ENCODE data around the gene TUBB4B. TPM values are rescaled to one million over a fixed set of nuclear protein-coding genes. Genes with fewer than 3 reads are reported as not detected.

The TUBB4B gene
- polyA plus RNA-seq, 1 of the 3 experiments (the other 2 are of a cell fraction) = 508 TPM

GRCh38 chr9:137218754-137219271 is 22.3 kb upstream of the TUBB4B start:
- Histone ChIP-seq H3K27ac (ENCODE audit: low read depth in 2 of 2, low read length in 1 of 2) (no peak overlapping the region; a peak in 1 of 4 replicates), H3K9ac (no peak overlapping the region), H3K79me2 (ENCODE audit: insufficient read depth) (no peaks in the 10 kb centered on the region), H3K4me2 (0 out of 2 replicates have a peak overlapping the region, but pooled peaks have one; percentile 24), H3K27me3 (ENCODE audit: insufficient read depth) (no peaks in the 10 kb centered on the region), H4K20me1 (ENCODE audit: insufficient read depth) (no peaks in the 10 kb centered on the region), H3K9me2 (no peaks in the 10 kb centered on the region), H3F3A (replicated peaks; ENCODE audit: insufficient read depth) (no peaks in the 10 kb centered on the region), H3K36me3 (replicated peaks in 1 of 2; ENCODE audit: control insufficient read depth in 1 of 2, insufficient read depth in 2 of 2, low read length in 1 of 2) (peaks cover 0 to 11% of the 10 kb centered on the region in 2 experiments), H2AFZ (ENCODE audit: low read depth) (no peak overlapping the region), H3K9me3 (no peaks in the 10 kb centered on the region), H3K4me1 (ENCODE audit: control insufficient read depth in 1 of 2, insufficient read depth in 2 of 2, low read depth in 1 of 2, low read length in 1 of 2) (peaks cover 5 to 6% of the 10 kb centered on the region in 2 experiments; a peak in 1 of 4 replicates), H3K4me3 (ENCODE audit: low read depth in 2 of 2, low read length in 1 of 2) (no peak overlapping the region)
- POLR2A ChIA-PET = interaction anchor here (0.8 to 1.9 kb wide), 2 partner anchors 9 to 11 kb away, joined by 3 to 4 read pairs; no protein-coding TSS in a partner anchor
- WGBS (ENCODE audit: low lambda C conversion rate) = 60% methylated on average over 3 of the region's 12 CpGs
- CTCF ChIA-PET = interaction anchor here (0.9 to 1.1 kb wide), 4 partner anchors 9 to 491 kb away, joined by 3 to 6 read pairs (median 4); partner anchors contain the start of gene RNF224
- no peak for DNase-seq
- TF ChIP-seq TEAD4 (IDR thresholded peaks at IDR 0.05; ENCODE audit: borderline replicate concordance, insufficient read depth) (no peak), POLR2AphosphoS5 (IDR thresholded peaks at IDR 0.05; ENCODE audit: low read depth, low read length) (peak; percentile 32; the same call in 1 of the 2 replicates), IRF3 (IDR thresholded peaks at IDR 0.05; ENCODE audit: low read depth, low read length) (no peak), RXRA (IDR thresholded peaks at IDR 0.05; ENCODE audit: borderline replicate concordance, low read depth) (no peak)

GRCh38 chr9:137219757-137220316 is 21.2 kb upstream of the TUBB4B start:
- DNase-seq = no peak
- H3K27me3 ChIP-seq (ENCODE audit: insufficient read depth) = no peaks in the 10 kb centered on the region
- no peak overlapping the region for H3K4me2 ChIP-seq
- H3K79me2 ChIP-seq (ENCODE audit: insufficient read depth) = no peaks in the 10 kb centered on the region
- H2AFZ ChIP-seq (ENCODE audit: low read depth) = no peak overlapping the region
- no peaks in the 10 kb centered on the region for H3K9me3 ChIP-seq
- CTCF ChIA-PET = interaction anchor here (0.9 to 1.1 kb wide), 2 partner anchors 17 kb away, joined by 3 to 6 read pairs; no protein-coding TSS in a partner anchor
- WGBS (ENCODE audit: low lambda C conversion rate) = 96% methylated on average over 9 of the region's 10 CpGs
- H3K36me3 ChIP-seq (replicated peaks in 1 of 2; ENCODE audit: control insufficient read depth in 1 of 2, insufficient read depth in 2 of 2, low read length in 1 of 2) = peaks cover 0 to 6% of the 10 kb centered on the region in 2 experiments
- H3K9ac ChIP-seq = no peak overlapping the region
- peaks cover 5 to 12% of the 10 kb centered on the region in 2 experiments; a peak in 1 of 4 replicates for H3K4me1 ChIP-seq (ENCODE audit: control insufficient read depth in 1 of 2, insufficient read depth in 2 of 2, low read depth in 1 of 2, low read length in 1 of 2)
- H3K4me3 ChIP-seq (ENCODE audit: low read depth in 2 of 2, low read length in 1 of 2) = no peak overlapping the region
- H3F3A ChIP-seq (replicated peaks; ENCODE audit: insufficient read depth) = no peaks in the 10 kb centered on the region
- H4K20me1 ChIP-seq (ENCODE audit: insufficient read depth) = no peaks in the 10 kb centered on the region
- no peaks in the 10 kb centered on the region for H3K9me2 ChIP-seq
- no peak overlapping the region for H3K27ac ChIP-seq (ENCODE audit: low read depth in 2 of 2, low read length in 1 of 2)
- POLR2A ChIA-PET = interaction anchor here (1.1 to 1.9 kb wide), 2 partner anchors 12 to 19 kb away, joined by 3 to 4 read pairs; no protein-coding TSS in a partner anchor
- TF ChIP-seq POLR2AphosphoS5 (IDR thresholded peaks at IDR 0.05; ENCODE audit: low read depth, low read length) = no peak
- TF ChIP-seq NFIC (IDR thresholded peaks at IDR 0.05; ENCODE audit: borderline replicate concordance) = no peak
- no peak for TF ChIP-seq GABPA (IDR thresholded peaks at IDR 0.05; ENCODE audit: low read depth)
- TF ChIP-seq PBX3 (IDR thresholded peaks at IDR 0.05) = no peak
- TF ChIP-seq NRF1 (IDR thresholded peaks at IDR 0.05; ENCODE audit: low read depth, low read length) = no peak
- TF ChIP-seq ELF1 (IDR thresholded peaks at IDR 0.05) = no peak
- TF ChIP-seq RXRA (IDR thresholded peaks at IDR 0.05; ENCODE audit: borderline replicate concordance, low read depth) = no peak
- no peak for TF ChIP-seq ZBTB33 (IDR thresholded peaks at IDR 0.05; ENCODE audit: borderline replicate concordance, low read depth)
- TF ChIP-seq GATA2 (CRISPR knock-in tag; IDR thresholded peaks at IDR 0.05) = no peak
- no peak for TF ChIP-seq MEF2A (IDR thresholded peaks at IDR 0.05; ENCODE audit: borderline replicate concordance, low read depth)
- TF ChIP-seq CHD2 (IDR thresholded peaks at IDR 0.05; ENCODE audit: low read length, partially characterized antibody) = no peak
- TF ChIP-seq SIN3A (IDR thresholded peaks at IDR 0.05; ENCODE audit: borderline replicate concordance, low read depth, low read length) = no peak
- no peak for TF ChIP-seq TEAD4 (IDR thresholded peaks at IDR 0.05; ENCODE audit: borderline replicate concordance, insufficient read depth)
- no peak for TF ChIP-seq CTCF (IDR thresholded peaks at IDR 0.05)
- TF ChIP-seq MAX (IDR thresholded peaks at IDR 0.05; ENCODE audit: low read depth) = no peak
- no peak for TF ChIP-seq SMC3 (IDR thresholded peaks at IDR 0.05; ENCODE audit: low read depth, low read length)

Measured in SK-N-SH (cell line).